ENCODE data around the gene F7.

DNA sequence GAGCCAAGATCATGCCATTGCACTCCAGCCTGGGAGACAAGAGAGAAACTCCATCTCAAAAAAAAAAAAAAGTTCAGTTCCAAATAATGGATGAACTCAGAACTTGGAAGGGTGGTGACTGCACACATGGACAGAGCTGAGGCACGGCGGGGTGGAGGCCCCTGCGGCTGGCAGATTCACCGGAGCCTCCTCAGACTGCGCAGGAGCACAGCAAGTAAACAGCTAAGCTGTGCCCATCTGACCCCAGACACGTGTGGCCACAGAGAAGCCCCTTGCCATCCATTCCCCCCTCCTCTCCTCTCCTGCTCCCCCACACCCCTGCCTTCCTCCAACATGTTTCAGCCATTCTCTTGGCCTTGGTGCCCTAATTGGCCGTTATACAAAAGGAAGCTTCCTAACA, 37.3 kb downstream of the F7 start:
- TF ChIP-seq, protein P1, sequence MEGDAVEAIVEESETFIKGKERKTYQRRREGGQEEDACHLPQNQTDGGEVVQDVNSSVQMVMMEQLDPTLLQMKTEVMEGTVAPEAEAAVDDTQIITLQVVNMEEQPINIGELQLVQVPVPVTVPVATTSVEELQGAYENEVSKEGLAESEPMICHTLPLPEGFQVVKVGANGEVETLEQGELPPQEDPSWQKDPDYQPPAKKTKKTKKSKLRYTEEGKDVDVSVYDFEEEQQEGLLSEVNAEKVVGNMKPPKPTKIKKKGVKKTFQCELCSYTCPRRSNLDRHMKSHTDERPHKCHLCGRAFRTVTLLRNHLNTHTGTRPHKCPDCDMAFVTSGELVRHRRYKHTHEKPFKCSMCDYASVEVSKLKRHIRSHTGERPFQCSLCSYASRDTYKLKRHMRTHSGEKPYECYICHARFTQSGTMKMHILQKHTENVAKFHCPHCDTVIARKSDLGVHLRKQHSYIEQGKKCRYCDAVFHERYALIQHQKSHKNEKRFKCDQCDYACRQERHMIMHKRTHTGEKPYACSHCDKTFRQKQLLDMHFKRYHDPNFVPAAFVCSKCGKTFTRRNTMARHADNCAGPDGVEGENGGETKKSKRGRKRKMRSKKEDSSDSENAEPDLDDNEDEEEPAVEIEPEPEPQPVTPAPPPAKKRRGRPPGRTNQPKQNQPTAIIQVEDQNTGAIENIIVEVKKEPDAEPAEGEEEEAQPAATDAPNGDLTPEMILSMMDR (IDR thresholded peaks at IDR 0.05 in 8 of 11, conservative IDR thresholded peaks at IDR 0.05 in 3 of 11): no peak
- no peak for TF ChIP-seq POLR2A (IDR thresholded peaks at IDR 0.05)
- TF ChIP-seq POLR2AphosphoS5 (IDR thresholded peaks at IDR 0.05): no peak

All from spleen (tissue), 7 donors.